Right ventricle myocardium inferior (tissue), 1 donor: ENCODE measurements around the gene ZSCAN26. TPM values are rescaled to one million over a fixed set of nuclear protein-coding genes. Genes with fewer than 3 reads are reported as not detected.
A peak's percentile ranks its signal among the peaks of the same experiment; 100 is the strongest.

Experiments used
- ATAC-seq: fragments of 200-7000 bp; cut with Tn5 transposase; one replicate; pipeline ENCODE4 v1.9.1; 2020; ENCODE audit warnings: mild to moderate bottlenecking, moderate library complexity
- DNase-seq: peaks from one replicate; pipeline ENCODE4 v3.0.0; 2021; ENCODE audit errors: missing footprints
- intact Hi-C: fragments of 100-400 bp; cut with DNase I; formaldehyde crosslinking; loops from one replicate; pipeline ENCODE4 v1.11.0; 2022
- long read RNA-seq: library from polyadenylated mRNA; unstranded; transcript quantifications from one replicate; pipeline ENCODE4 v2.0.0, GENCODE V29; 2021
- total RNA-seq: library from RNA; stranded (reverse); fragmentation: NEBNext Ultra II Directional; extraction: Animal tissue kit (Norgen Biotek cat#: 25700); gene quantifications from one replicate; pipeline ENCODE4 v1.2.1, GENCODE V29; 2021
- donor health status: DM: no; HTN: yes; CAD: no; lungs with severe emphysema.

The ZSCAN26 gene
- 11.1 TPM for total RNA-seq
- long read RNA-seq, transcript ZSCAN26-202 (4 exons, 2,835 nt): major isoform, 6 of 11 reads
- long read RNA-seq, partial matches to known transcripts: 1 of 11 reads
- long read RNA-seq, other reads (novel, unspliced or antisense): 2 of 11 reads

- ATAC-seq (peak; percentile 97), DNase-seq (peak; percentile 86)
- intact Hi-C loops: no loop called here
Measured at GRCh38 chr6:28266962-28267694, at the start of gene ZSCAN26. TSS of gene ZSCAN26 (plus strand) at chr6:28267143. CDS start at chr6:28271920, 4,777 bp downstream.

DNA sequence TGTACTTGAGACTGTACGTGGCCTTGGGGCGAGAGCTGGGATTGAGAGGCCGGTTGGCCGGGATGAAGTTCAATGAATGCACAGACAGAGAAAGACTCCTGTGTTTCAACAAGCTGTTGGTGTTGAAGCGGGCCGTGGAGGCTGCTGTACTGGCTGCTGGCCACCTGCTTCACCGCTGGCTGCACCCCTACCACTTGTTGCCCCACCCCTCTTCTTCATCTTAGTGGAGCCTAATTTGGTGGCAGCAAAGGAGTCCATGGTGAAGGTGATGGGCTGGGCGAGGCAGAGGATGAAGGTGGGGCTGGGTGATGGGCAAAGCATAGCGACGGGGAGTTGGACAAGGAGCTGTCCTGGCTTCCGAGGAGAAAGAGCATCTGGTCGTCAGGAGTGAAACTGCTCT lies 49.1 kb upstream of the ZSCAN26 start:
- intact Hi-C loops: loop anchor here (2.0 to 5.0 kb wide), 2 partner anchors 56 to 745 kb away; partner anchors contain the start of gene ZNF184
- DNase-seq (no peak), ATAC-seq (no peak)

DNA sequence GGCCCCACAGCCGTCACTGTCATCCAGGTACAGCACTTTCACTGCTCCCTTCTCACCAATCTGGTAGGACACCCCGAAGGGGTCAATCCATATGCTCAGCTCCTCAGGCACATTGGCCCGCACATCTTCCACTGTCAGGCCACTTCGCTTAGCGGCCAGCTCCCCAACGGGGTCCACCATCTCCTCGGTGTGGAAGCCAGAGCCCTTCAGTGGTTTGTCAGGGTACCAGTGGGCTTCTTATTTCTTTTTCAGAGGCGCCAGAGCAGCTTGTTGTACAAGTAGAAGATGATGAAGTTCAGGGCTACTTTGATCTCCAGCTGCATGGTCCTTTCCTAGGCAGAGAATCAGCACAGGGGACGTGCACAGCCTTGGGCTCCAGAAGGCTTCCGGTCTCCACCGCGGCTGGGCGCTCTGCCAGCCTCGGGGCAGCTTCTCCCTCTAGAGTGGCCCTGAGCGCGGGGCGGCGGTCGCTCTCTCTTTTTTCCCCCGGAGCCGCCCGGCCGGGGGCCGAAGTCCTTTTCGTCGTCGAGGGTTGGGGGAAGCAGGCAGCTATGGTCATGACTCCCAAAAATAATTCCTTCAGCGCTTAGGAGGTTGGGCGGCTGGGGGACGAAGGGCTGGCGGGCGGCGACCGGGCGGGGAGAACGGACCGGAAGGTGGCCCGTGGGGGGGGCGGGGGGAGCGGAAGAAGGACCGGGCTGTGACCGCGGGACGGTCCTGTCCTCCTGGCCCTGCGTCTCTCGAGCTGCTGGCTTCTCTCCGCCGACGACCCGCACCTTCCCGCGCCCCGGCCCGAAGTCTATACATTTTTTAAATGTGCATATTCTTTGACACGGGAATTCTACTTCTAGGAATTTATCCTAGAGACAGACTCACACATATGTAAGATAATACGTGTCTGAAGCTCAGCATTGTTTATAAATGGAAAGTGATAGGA lies 48.4 kb upstream of the ZSCAN26 start:
- intact Hi-C loops: loop anchor here (2.0 to 5.0 kb wide), 2 partner anchors 56 to 746 kb away; partner anchors contain the start of gene ZNF184
- ATAC-seq (peak; percentile 95), DNase-seq (peak; percentile 92)

DNA sequence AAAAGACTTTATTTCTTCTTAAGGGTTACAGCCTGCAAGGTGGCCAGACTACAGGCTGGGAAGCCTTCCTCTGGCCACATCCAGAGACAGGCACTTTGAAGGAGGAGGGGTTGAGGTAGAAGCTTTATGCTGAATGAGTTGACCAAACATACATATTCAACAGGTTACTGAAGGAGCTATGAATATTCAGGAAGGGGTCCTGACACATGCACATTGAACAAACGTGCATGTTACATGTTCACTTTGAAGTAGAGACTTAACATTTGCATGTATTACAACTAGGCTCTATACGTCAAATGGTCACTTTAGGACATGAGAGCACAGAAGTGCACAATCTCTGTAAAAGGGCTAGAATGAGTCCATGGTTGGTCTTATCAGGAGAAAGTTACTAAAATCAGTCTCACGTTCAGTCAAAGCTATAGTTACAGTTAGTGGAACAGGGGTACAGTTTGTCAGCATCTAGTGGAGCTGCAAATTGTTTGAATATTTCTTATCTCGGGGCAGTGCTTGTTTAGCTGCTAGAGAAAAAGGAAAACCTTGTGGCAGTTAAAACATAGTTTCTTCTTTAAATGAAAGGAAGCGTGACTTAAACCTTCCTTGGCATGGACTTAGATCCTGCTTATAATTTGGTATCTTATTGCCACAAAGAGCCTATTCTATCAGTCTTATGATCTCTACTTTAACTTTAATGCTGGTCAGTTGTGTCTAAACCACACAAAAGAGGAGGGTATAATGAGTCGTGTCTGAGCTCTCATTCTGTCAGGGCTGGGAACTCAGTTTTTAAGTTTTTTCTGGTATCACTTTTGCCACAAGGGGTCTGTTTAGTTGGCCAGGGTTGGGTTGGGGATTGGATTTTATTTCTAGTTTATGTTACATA lies 46.4 kb upstream of the ZSCAN26 start:
- ATAC-seq (no peak), DNase-seq (no peak)
- intact Hi-C loops: loop anchor here (5.0 kb wide), 1 partner anchor 78 kb away; the partner anchor contains the start of gene ZKSCAN8

GRCh38 chr6:28224131-28225055 lies 42.5 kb upstream of the ZSCAN26 start:
- intact Hi-C loops: loop anchor here (2.0 to 5.0 kb wide), 2 partner anchors 26 to 82 kb away; partner anchors contain the start of gene ZKSCAN8

GRCh38 chr6:28225056-28225834 lies 41.7 kb upstream of the ZSCAN26 start, which contains the start of gene ZSCAN9:
TSS of gene ZSCAN9 (plus strand) at chr6:28225275. CDS start at chr6:28227085, 1,810 bp downstream.
- intact Hi-C loops: loop anchor here (2.0 kb wide), 1 partner anchor 26 kb away; no protein-coding TSS in a partner anchor
- peak; percentile 91 for DNase-seq
- ATAC-seq: peak; percentile 97

More at GRCh38 chr6:28224131-28225055, 42.5 kb upstream of the ZSCAN26 start:
- DNase-seq (no peak), ATAC-seq (no peak)

DNA sequence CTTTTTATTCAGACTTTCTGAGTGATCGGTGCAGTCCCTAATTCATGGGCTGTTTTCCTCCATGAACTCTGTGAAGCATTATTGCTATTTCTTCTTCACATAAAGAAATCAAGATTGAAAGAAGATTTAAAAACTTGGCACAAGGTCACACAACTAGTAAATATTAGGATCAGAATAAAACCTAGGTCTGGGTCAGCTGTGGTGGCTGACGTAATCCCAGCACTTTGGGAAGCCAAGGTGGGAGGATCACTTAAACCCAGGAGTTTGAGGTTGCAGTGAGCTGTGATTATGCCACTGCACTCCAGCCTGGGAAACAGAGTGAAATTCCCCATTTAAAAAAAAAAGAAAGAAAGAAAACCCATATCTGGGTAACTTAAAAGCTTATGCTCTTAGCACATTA lies 40.5 kb upstream of the ZSCAN26 start:
- ATAC-seq (no peak), DNase-seq (no peak)
- intact Hi-C loops: no loop called here

GRCh38 chr6:28232785-28233184 lies 34.2 kb upstream of the ZSCAN26 start:
- ATAC-seq (no peak), DNase-seq (no peak)
- intact Hi-C loops: no loop called here

DNA sequence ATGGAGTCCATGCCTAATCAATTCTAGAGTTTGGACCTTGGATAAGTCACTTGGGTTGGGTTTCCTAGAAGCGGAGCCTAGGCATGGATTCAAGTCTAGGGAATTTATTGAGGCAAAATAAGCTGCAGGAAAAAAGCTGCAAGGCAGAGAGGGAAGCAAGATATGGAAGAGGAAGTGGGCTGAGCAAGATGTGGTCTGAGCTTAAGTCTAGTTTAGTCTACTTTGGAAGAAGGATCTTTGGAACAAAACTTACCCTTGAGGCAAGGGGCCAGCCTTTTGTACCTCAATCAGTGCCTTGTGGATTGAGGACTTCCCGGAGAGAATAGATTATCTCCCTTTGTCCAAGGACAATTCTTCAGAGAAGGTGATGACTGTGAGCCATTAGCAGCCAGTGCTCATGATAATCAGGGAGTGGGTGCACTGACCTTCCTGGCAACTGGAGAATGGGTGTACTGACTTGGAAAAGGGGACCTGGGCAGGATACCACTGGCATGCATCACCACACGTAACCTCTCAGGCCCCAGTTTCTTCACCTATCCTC lies 31.0 kb upstream of the ZSCAN26 start:
- intact Hi-C loops: no loop called here
- ATAC-seq: no peak
- DNase-seq: no peak

GRCh38 chr6:28239636-28240035 lies 27.3 kb upstream of the ZSCAN26 start:
- no peak for DNase-seq
- ATAC-seq: no peak
- intact Hi-C loops: no loop called here

DNA sequence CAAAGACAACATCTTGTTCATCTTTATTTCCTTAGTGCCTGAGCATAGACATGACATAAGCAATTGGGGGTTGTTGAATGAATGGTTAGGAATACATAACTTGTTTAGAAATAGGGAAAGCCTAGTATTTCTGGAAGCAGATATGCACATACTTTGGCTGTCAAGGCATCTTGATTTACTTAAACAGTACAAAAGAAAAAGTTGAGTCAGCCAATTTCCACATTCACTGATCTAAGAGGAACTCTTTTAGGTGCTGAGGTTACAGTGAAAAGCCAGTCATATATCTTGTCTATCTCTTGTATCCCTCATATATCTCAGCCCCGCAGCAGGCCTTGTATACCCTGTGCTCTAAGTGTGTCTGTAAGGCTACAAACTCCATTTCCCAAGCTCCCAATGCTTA lies 26.5 kb upstream of the ZSCAN26 start:
- DNase-seq (no peak), ATAC-seq (no peak)
- intact Hi-C loops: no loop called here

GRCh38 chr6:28243946-28244345 lies 23.0 kb upstream of the ZSCAN26 start:
- no peak for ATAC-seq
- no peak for DNase-seq
- intact Hi-C loops: no loop called here

DNA sequence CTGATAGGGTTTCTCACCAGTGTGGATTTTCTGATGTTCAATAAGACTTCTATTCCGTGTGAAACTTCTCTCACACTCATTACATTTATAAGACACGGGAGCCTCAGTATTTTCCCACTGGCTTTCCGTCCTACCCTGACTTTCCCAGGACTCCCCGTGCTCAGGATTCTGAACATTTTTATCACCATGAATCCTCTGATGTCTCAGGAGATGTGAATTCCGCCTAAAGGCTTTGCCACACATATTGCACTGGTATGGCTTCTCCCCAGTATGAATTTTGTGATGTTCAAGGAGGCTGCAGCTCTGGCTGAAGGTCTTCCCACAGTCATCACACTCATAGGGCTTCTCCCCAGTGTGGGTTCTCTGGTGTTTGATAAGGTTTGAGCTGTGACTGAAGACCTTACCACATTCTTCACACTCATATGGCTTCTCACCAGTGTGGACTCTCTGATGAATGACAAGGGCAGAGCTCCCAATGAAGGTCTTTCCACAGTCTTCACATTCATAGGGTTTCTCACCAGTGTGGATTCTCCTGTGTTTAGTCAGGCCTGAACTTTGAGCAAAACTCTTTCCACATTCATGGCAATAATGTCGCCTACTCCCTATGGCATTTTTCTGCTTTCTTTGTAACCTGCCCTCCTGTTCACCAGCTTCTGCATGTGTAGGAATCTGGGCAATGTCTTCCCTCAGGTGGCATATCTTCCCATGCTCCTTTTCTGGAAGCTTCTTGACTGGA lies 21.6 kb upstream of the ZSCAN26 start:
- intact Hi-C loops: no loop called here
- ATAC-seq: no peak
- DNase-seq: no peak

DNA sequence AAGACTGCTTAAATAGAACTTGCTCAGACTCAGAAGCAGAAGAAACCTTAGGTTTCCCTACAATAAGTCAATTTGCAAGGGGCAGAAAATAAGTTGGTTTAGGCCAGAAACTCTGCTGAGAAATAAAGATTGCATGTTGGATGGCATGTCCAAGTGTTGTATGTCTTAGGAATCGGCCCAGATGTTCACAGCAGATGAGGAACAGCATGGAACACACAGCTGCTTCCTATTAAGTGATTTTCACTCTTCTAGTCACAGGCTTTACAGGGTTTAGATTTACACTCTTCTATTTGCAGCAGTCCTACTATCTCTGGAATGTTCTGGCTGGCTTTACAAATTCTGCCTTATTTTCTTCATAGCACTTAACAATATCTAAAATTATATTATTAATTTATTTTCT lies 18.0 kb upstream of the ZSCAN26 start:
- DNase-seq: no peak
- intact Hi-C loops: no loop called here
- ATAC-seq: no peak

- intact Hi-C loops: loop anchor here (2.0 kb wide), 1 partner anchor 26 kb away; the partner anchor contains the start of gene ZSCAN9
- no peak for DNase-seq
- ATAC-seq: no peak
Measured at GRCh38 chr6:28250747-28251146, 16.2 kb upstream of the ZSCAN26 start.
